ENCODE results near the gene ARHGEF10L. TPM values are rescaled to one million over a fixed set of nuclear protein-coding genes. Genes with fewer than 3 reads are reported as not detected.

The ARHGEF10L gene
- total RNA-seq, 4 donors from 2014 or later: 38.5 to 73.8 (median 41.7) TPM

GRCh38 chr1:17643861-17644703 lies 104.6 kb downstream of the ARHGEF10L start:
- H3K27ac ChIP-seq: no peak overlapping the region
- H3K9me3 ChIP-seq: no peaks in the 10 kb centered on the region
- H3K36me3 ChIP-seq: peaks cover 0 to 70% (median 0%) of the 10 kb centered on the region in 3 donors
- peaks cover 0 to 27% (median 8%) of the 10 kb centered on the region in 4 donors for H3K4me1 ChIP-seq
- no peak for DNase-seq (ENCODE audit: low spot score in 2 of 2)
- H3K4me3 ChIP-seq: no peak overlapping the region
- H3K27me3 ChIP-seq: no peaks in the 10 kb centered on the region
- no peak for TF ChIP-seq POLR2A (IDR thresholded peaks at IDR 0.05)
- no peak for TF ChIP-seq EP300 (IDR thresholded peaks at IDR 0.05)
- TF ChIP-seq CTCF (IDR thresholded peaks at IDR 0.05): no peak
- 86 to 88% methylated on average over 14 of the region's 14 CpGs for WGBS, 2 donors

- Histone ChIP-seq H3K27me3 (no peaks in the 10 kb centered on the region), H3K27ac (no peak overlapping the region), H3K36me3 (peaks cover 0 to 58% (median 0%) of the 10 kb centered on the region in 3 donors), H3K9me3 (no peaks in the 10 kb centered on the region), H3K4me3 (no peak overlapping the region), H3K4me1 (peaks cover 0 to 34% (median 8%) of the 10 kb centered on the region in 4 donors)
- no peak for TF ChIP-seq CTCF (IDR thresholded peaks at IDR 0.05)
- TF ChIP-seq EP300 (IDR thresholded peaks at IDR 0.05): no peak
- TF ChIP-seq POLR2A (IDR thresholded peaks at IDR 0.05): no peak
- 91 to 93% methylated on average over 28 of the region's 28 CpGs for WGBS, 2 donors
- DNase-seq (ENCODE audit: low spot score in 2 of 2): no peak
Measured at GRCh38 chr1:17645068-17645911, 105.8 kb downstream of the ARHGEF10L start.

GRCh38 chr1:17646444-17647280 lies 107.2 kb downstream of the ARHGEF10L start:
- no peak for TF ChIP-seq CTCF (IDR thresholded peaks at IDR 0.05)
- TF ChIP-seq POLR2A (IDR thresholded peaks at IDR 0.05): no peak
- no peak for TF ChIP-seq EP300 (IDR thresholded peaks at IDR 0.05)
- Histone ChIP-seq H3K9me3 (no peaks in the 10 kb centered on the region), H3K4me3 (no peak overlapping the region), H3K36me3 (peaks cover 0 to 51% (median 0%) of the 10 kb centered on the region in 3 donors), H3K27ac (peak overlapping the region in 1 of 4 donors; percentile 13), H3K4me1 (peaks cover 0 to 34% (median 8%) of the 10 kb centered on the region in 4 donors), H3K27me3 (no peaks in the 10 kb centered on the region)
- DNase-seq (ENCODE audit: low spot score in 2 of 2): no peak
- WGBS, 2 donors: 85 to 91% methylated on average over 26 to 32 of the region's 32 CpGs

GRCh38 chr1:17648457-17649145 lies 109.1 kb downstream of the ARHGEF10L start:
- Histone ChIP-seq H3K4me1 (peaks cover 0 to 32% (median 8%) of the 10 kb centered on the region in 4 donors), H3K4me3 (no peak overlapping the region), H3K36me3 (peaks cover 0 to 53% (median 0%) of the 10 kb centered on the region in 3 donors), H3K27ac (peak overlapping the region; percentile 56 to 80 (median 70)), H3K9me3 (no peaks in the 10 kb centered on the region), H3K27me3 (no peaks in the 10 kb centered on the region)
- TF ChIP-seq CTCF (IDR thresholded peaks at IDR 0.05) (no peak), EP300 (IDR thresholded peaks at IDR 0.05) (peak in 1 of 2 donors; percentile 21)
- DNase-seq (ENCODE audit: low spot score in 2 of 2): no peak
- WGBS, 2 donors: 49 to 60% methylated on average over 19 to 20 of the region's 20 CpGs
